ENCODE results near the gene KRTAP3-2.

DNA sequence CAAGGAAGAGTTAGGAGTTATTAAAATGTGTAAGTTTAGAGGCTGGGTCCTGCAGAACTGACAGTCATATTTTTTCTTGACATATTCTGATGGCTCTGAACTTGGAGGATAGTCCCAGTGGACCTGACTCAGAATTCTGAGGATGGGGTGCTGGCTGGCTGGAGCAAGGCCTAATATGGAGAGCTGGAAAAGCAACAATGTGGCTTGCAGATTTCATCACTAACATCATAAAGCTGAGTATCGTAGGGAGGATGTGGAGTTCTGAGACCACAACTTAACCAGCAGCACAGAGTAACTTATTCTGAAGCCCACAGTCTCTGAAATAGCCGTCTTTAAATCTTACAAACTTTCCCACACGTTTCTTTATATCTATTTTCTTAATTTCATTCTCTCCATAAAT, 25.0 kb upstream of the KRTAP3-2 start:
- TF ChIP-seq, protein P1, sequence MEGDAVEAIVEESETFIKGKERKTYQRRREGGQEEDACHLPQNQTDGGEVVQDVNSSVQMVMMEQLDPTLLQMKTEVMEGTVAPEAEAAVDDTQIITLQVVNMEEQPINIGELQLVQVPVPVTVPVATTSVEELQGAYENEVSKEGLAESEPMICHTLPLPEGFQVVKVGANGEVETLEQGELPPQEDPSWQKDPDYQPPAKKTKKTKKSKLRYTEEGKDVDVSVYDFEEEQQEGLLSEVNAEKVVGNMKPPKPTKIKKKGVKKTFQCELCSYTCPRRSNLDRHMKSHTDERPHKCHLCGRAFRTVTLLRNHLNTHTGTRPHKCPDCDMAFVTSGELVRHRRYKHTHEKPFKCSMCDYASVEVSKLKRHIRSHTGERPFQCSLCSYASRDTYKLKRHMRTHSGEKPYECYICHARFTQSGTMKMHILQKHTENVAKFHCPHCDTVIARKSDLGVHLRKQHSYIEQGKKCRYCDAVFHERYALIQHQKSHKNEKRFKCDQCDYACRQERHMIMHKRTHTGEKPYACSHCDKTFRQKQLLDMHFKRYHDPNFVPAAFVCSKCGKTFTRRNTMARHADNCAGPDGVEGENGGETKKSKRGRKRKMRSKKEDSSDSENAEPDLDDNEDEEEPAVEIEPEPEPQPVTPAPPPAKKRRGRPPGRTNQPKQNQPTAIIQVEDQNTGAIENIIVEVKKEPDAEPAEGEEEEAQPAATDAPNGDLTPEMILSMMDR (IDR thresholded peaks at IDR 0.05), result no peak
- no peak for TF ChIP-seq POLR2A (IDR thresholded peaks at IDR 0.05)

Data from vagina (tissue), 2 donors.